OCI-LY3 (cell line): ENCODE data around the gene GNAZ.

Experiments
- EZH2phosphoT487 ChIP-seq: fragments of 200-600 bp; shearing (Covaris generic); IDR thresholded peaks from 2 replicates; pipeline ENCODE4 v1.6.1; 2018; ENCODE audit warnings: antibody characterized with exemption, mixed run types, low read depth
- TF ChIP-seq, protein P1 (sequence below): fragments of 200-600, 300-600 bp; sonication (generic); IDR thresholded peaks from 2 replicates; pipeline ENCODE4 v1.5.1; 2014; ENCODE audit warnings: antibody characterized with exemption, low read length, low read depth

GRCh38 chr22:23089010-23089409, 18.7 kb downstream of the GNAZ start:
- TF ChIP-seq, protein P1, sequence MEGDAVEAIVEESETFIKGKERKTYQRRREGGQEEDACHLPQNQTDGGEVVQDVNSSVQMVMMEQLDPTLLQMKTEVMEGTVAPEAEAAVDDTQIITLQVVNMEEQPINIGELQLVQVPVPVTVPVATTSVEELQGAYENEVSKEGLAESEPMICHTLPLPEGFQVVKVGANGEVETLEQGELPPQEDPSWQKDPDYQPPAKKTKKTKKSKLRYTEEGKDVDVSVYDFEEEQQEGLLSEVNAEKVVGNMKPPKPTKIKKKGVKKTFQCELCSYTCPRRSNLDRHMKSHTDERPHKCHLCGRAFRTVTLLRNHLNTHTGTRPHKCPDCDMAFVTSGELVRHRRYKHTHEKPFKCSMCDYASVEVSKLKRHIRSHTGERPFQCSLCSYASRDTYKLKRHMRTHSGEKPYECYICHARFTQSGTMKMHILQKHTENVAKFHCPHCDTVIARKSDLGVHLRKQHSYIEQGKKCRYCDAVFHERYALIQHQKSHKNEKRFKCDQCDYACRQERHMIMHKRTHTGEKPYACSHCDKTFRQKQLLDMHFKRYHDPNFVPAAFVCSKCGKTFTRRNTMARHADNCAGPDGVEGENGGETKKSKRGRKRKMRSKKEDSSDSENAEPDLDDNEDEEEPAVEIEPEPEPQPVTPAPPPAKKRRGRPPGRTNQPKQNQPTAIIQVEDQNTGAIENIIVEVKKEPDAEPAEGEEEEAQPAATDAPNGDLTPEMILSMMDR = no peak
- no peak for TF ChIP-seq EZH2phosphoT487
